Ishikawa (cell line): ENCODE measurements around the gene BPNT1.

Experiments used
- CEBPB ChIP-seq: IDR thresholded peaks from 2 replicates; pipeline ENCODE4 v1.6.1; 2012
- CREB1 ChIP-seq: IDR thresholded peaks from 2 replicates; pipeline ENCODE4 v1.6.1; 2012; ENCODE audit warnings: low read depth
- EGR1 ChIP-seq: IDR thresholded peaks from 2 replicates; pipeline ENCODE4 v1.6.1; 2012
- EP300 ChIP-seq: IDR thresholded peaks from 2 replicates; pipeline ENCODE4 v1.6.1; 2012; ENCODE audit warnings: borderline replicate concordance
- FOXM1 ChIP-seq: IDR thresholded peaks from 2 replicates; pipeline ENCODE4 v1.6.1; 2012; ENCODE audit warnings: low read depth, borderline replicate concordance
- NFIC ChIP-seq: IDR thresholded peaks from 2 replicates; pipeline ENCODE4 v1.6.1; 2012
- RAD21 ChIP-seq: IDR thresholded peaks from 2 replicates; pipeline ENCODE4 v1.6.1; 2012; ENCODE audit warnings: low read depth
- TAF1 ChIP-seq: IDR thresholded peaks from 2 replicates; pipeline ENCODE4 v1.6.1; 2012; ENCODE audit warnings: low read depth, mild to moderate bottlenecking
- TCF12 ChIP-seq: IDR thresholded peaks from 2 replicates; pipeline ENCODE4 v1.6.1; 2012; ENCODE audit warnings: low read depth
- TEAD4 ChIP-seq: IDR thresholded peaks from 2 replicates; pipeline ENCODE4 v1.6.1; 2012
- YY1 ChIP-seq: IDR thresholded peaks from 2 replicates; pipeline ENCODE4 v1.6.1; 2012; ENCODE audit warnings: low read depth
- ZBTB7A ChIP-seq: IDR thresholded peaks from 2 replicates; pipeline ENCODE4 v1.6.1; 2012; ENCODE audit warnings: low read depth
- TF ChIP-seq, protein P1 (sequence below): IDR thresholded peaks from 2 replicates; pipeline ENCODE4 v1.6.1; 2012; ENCODE audit warnings: low read depth, mild to moderate bottlenecking
- TF ChIP-seq, protein P2 (sequence below): IDR thresholded peaks from 2 replicates; pipeline ENCODE4 v1.6.1; 2012
- TF ChIP-seq, protein P3 (sequence below): IDR thresholded peaks from 2 replicates; pipeline ENCODE4 v1.6.1; 2012

Gene BPNT1

DNA sequence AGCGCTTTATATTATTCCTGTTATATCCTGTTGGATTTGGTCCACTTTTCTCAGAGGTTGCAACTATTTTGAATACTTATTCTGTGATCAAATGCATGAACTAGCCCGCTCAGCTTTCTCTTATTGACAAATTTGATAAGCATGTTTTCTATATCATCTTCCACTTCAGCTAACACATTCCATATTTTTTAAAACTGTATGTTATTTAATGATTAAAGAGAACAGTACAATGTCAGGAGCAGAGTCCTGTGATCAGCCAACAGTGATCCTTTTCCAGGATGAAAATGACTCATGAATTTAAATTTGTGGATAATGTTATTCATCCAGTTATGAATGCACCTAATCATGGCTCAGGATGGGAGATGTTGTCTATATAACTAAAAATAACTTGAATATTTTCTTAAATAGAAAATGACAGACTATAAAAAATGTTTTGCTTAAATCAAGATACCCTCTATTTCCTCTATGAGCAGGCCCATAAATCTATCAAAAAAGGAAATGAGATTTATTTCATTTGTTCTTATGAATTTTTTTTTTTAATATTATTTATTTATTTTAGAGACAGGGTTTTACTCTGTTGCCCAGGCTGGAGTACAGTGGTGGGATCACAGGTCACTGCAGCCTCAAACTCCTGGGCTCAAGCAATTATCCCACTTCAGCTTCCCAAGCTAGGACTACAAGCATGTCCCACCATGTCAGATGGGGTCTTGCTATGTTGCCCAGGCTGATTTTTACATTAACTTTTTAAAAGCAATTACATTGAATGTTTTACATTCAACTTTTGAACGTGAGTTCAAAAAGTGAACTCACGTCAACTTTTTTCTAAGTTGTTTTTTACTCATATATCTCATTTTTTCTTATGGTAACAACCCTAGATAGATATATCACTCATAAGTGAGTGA lies 12.5 kb downstream of the BPNT1 start:
- no peak for TF ChIP-seq EP300
- no peak for TF ChIP-seq RAD21
- no peak for TF ChIP-seq TAF1
- TF ChIP-seq FOXM1: no peak
- TF ChIP-seq, protein P1, sequence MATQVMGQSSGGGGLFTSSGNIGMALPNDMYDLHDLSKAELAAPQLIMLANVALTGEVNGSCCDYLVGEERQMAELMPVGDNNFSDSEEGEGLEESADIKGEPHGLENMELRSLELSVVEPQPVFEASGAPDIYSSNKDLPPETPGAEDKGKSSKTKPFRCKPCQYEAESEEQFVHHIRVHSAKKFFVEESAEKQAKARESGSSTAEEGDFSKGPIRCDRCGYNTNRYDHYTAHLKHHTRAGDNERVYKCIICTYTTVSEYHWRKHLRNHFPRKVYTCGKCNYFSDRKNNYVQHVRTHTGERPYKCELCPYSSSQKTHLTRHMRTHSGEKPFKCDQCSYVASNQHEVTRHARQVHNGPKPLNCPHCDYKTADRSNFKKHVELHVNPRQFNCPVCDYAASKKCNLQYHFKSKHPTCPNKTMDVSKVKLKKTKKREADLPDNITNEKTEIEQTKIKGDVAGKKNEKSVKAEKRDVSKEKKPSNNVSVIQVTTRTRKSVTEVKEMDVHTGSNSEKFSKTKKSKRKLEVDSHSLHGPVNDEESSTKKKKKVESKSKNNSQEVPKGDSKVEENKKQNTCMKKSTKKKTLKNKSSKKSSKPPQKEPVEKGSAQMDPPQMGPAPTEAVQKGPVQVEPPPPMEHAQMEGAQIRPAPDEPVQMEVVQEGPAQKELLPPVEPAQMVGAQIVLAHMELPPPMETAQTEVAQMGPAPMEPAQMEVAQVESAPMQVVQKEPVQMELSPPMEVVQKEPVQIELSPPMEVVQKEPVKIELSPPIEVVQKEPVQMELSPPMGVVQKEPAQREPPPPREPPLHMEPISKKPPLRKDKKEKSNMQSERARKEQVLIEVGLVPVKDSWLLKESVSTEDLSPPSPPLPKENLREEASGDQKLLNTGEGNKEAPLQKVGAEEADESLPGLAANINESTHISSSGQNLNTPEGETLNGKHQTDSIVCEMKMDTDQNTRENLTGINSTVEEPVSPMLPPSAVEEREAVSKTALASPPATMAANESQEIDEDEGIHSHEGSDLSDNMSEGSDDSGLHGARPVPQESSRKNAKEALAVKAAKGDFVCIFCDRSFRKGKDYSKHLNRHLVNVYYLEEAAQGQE: no peak
- TF ChIP-seq ZBTB7A: no peak
- TF ChIP-seq TEAD4: no peak
- no peak for TF ChIP-seq YY1
- TF ChIP-seq, protein P2, sequence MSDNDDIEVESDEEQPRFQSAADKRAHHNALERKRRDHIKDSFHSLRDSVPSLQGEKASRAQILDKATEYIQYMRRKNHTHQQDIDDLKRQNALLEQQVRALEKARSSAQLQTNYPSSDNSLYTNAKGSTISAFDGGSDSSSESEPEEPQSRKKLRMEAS: no peak
- no peak for TF ChIP-seq NFIC
- no peak for TF ChIP-seq TCF12
- TF ChIP-seq, protein P3, sequence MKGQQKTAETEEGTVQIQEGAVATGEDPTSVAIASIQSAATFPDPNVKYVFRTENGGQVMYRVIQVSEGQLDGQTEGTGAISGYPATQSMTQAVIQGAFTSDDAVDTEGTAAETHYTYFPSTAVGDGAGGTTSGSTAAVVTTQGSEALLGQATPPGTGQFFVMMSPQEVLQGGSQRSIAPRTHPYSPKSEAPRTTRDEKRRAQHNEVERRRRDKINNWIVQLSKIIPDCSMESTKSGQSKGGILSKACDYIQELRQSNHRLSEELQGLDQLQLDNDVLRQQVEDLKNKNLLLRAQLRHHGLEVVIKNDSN: no peak
- no peak for TF ChIP-seq CEBPB

DNA sequence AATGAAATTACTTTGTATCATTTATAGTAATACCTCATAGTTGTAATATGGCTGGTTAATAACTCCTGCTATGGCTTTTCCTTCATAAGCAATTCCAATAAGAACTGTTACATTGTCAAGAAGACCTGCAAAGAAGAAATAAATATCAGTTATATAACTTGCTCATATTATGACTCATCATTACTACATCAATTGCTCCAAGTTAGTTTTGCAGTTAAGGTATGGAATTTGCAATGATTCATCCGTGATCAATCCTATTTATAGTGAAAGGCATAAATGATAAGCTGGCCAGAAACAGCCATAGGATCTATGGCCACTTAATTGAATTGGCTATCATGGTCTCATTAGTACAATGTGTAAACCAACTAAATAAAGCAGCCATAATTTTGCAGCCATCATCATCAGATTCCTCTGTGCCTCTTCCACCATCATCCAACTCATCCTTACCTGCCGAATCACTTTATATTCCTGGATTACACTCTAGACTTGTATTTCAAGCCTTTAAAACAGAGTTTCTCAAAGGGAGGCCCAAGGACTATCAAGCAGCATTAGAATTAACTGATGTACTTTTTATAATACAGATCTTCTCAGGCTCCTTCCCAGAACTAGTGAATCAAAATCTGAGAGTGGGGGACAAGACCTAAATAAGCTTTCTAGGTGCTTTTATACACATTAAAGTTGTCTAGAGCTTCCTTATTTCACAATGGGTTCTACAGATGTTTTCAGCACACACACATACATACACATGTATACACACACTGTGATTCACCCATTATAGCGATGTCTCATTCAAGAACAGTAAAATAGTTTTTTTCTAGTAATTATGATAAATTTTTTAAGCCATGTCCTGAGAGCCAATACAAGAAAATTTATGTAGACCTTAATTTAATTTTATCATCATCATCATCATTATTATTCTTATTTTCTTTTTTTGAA lies 22.1 kb downstream of the BPNT1 start:
- TF ChIP-seq TCF12 (no peak), CREB1 (no peak), EGR1 (no peak), FOXM1 (no peak), ZBTB7A (no peak)

DNA sequence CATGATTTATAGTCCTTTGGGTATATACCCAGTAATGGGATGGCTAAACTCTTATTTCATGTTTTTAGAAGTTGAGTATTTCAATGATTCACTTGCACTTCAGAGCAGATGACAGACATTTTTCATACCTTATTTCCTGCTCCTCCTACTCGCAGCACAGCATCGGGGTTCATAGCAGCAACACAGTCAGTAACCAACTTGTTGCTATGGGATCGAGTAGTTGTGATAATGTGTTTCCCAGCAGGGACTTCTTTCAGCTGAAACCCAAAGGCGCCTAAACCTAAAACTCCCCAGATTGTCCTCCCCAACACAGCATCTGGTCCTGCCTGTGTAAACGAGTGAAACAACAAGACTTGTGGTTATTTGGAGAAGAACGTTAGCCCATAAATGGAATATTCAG lies 27.0 kb downstream of the BPNT1 start:
- TF ChIP-seq, protein P2: no peak
- TF ChIP-seq YY1 (no peak), CREB1 (no peak)

DNA sequence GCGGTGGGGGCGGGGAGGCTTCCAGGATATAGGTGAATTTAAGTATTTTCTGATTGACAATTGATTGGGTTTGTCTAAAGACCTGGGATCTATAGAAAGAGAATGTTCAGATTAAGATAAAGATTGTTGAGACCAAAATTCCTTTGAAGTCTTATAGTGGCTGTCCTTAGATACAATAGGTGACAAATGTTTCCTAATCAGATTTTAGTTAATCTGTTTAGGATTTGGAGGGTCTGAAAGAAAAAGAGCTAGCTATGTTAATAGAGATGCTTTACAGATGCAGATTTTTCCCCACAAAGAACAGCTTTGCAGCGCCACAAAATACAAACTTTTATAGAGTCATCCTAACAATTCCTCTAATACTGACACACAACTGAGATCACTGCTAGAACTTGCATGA lies 28.7 kb downstream of the BPNT1 start:
- TF ChIP-seq EGR1: no peak
- TF ChIP-seq TEAD4: no peak
- TF ChIP-seq ZBTB7A: no peak
- TF ChIP-seq, protein P2: no peak
- TF ChIP-seq YY1: no peak
- no peak for TF ChIP-seq EP300
- TF ChIP-seq FOXM1: no peak
- TF ChIP-seq, protein P1: no peak
- TF ChIP-seq CEBPB: no peak
- TF ChIP-seq CREB1: no peak
- no peak for TF ChIP-seq TAF1
- TF ChIP-seq NFIC: no peak
- TF ChIP-seq TCF12: no peak
- TF ChIP-seq, protein P3: no peak
- no peak for TF ChIP-seq RAD21

DNA sequence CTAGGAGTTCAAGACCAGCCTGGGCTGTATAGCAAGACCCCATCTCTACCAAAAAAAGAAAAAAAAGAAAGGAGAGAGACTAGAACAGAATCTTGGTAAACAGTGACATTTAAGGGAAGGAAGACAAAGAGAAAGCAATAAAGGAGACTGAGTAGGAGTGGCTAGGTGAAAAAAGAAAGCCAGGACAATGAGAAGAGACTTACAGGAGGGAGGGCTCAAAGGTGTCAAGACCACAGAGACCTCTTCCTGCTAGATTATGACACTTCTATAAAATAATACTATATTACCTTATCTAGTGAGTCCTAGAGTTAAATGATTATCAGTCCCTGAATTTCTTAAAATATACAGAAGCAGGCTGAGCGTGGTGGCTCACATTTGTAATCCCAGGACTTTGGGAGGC lies 33.2 kb downstream of the BPNT1 start:
- TF ChIP-seq TAF1 (no peak), FOXM1 (no peak), ZBTB7A (no peak), TCF12 (no peak), NFIC (no peak), EP300 (no peak), TEAD4 (no peak), CREB1 (no peak)
- TF ChIP-seq, protein P3: no peak
- TF ChIP-seq, protein P2: no peak
